OCI-LY1 (cell line): Measurements from ENCODE around the gene TMEM119.

Source experiments
- H2AFZ ChIP-seq: fragments of 200-600 bp; sonication (generic), shearing (Covaris generic); 2 replicates; pipeline ENCODE4 v1.6.0; 2014; ENCODE audit warnings: antibody characterized with exemption, mild to moderate bottlenecking, low read length
- H3F3A ChIP-seq: fragments of 200-600 bp; sonication (generic), shearing (Covaris generic); 2 replicates; pipeline ENCODE4 v1.6.0; 2014; ENCODE audit warnings: mild to moderate bottlenecking, antibody characterized with exemption, low read length, moderate library complexity; ENCODE audit not compliant: insufficient read depth
- H3K27ac ChIP-seq: fragments of 200-600 bp; sonication (generic); 2 replicates; pipeline ENCODE4 v1.5.1; 2014; ENCODE audit warnings: low read length, mixed run types, mild to moderate bottlenecking, low read depth; ENCODE audit not compliant: poor library complexity, severe bottlenecking
- H3K27me3 ChIP-seq: fragments of 200-600 bp; sonication (generic); 2 replicates; pipeline ENCODE4 v1.6.0; 2014; ENCODE audit warnings: antibody characterized with exemption, mild to moderate bottlenecking, low read length, moderate library complexity; ENCODE audit not compliant: insufficient read depth
- H3K36me3 ChIP-seq: fragments of 200-600 bp; sonication (generic); 2 replicates; pipeline ENCODE4 v1.6.1; 2014; ENCODE audit warnings: mild to moderate bottlenecking, antibody characterized with exemption, low read length, moderate library complexity, mixed read lengths; ENCODE audit not compliant: insufficient read depth
- H3K4me1 ChIP-seq: fragments of 200-600 bp; sonication (generic); 2 replicates; pipeline ENCODE4 v1.5.1; 2014; ENCODE audit warnings: mild to moderate bottlenecking, low read length, moderate library complexity; ENCODE audit not compliant: insufficient read depth, severe bottlenecking
- H3K4me2 ChIP-seq: fragments of 200-600 bp; sonication (generic), shearing (Covaris generic); 2 replicates; pipeline ENCODE4 v1.6.1; 2014; ENCODE audit warnings: low read length
- H3K4me3 ChIP-seq: fragments of 200-600 bp; sonication (generic); 2 replicates; pipeline ENCODE4 v1.5.1; 2014; ENCODE audit warnings: low read length, low read depth, mild to moderate bottlenecking, mixed read lengths; ENCODE audit not compliant: poor library complexity, severe bottlenecking
- H3K79me2 ChIP-seq: fragments of 200-600 bp; shearing (Covaris generic); 2 replicates; pipeline ENCODE4 v1.6.1; 2016; ENCODE audit warnings: mixed run types, low read length, mixed read lengths; ENCODE audit not compliant: insufficient read depth
- H3K9ac ChIP-seq: fragments of 200-600 bp; sonication (generic), shearing (Covaris generic); 2 replicates; pipeline ENCODE4 v1.6.1; 2014; ENCODE audit warnings: mild to moderate bottlenecking, low read length, mixed read lengths
- H3K9me2 ChIP-seq: fragments of 200-600 bp; sonication (generic), shearing (Covaris generic); 2 replicates; pipeline ENCODE4 v1.6.1; 2014; ENCODE audit warnings: low read depth, mild to moderate bottlenecking, low read length, mixed read lengths
- H3K9me3 ChIP-seq: fragments of 200-600 bp; shearing (Covaris generic); 2 replicates; pipeline ENCODE4 v1.6.1; 2014; ENCODE audit warnings: low read length, mixed read lengths
- H4K20me1 ChIP-seq: fragments of 200-600 bp; sonication (generic), shearing (Covaris generic); 2 replicates; pipeline ENCODE4 v1.6.0; 2016; ENCODE audit warnings: mild to moderate bottlenecking, low read length; ENCODE audit not compliant: insufficient read depth
- EZH2 ChIP-seq: fragments of 200-600 bp; sonication (generic), shearing (Covaris generic); IDR thresholded peaks from 2 replicates; pipeline ENCODE4 v1.8.0; 2017; ENCODE audit warnings: borderline replicate concordance, mixed run types, mild to moderate bottlenecking, antibody characterized with exemption, low read length, moderate library complexity, mixed read lengths
- TF ChIP-seq, protein P1 (sequence below): fragments of 200-600 bp; sonication (generic), shearing (Covaris generic); IDR thresholded peaks from 2 replicates; pipeline ENCODE4 v1.5.1; 2017; ENCODE audit warnings: mild to moderate bottlenecking, antibody characterized with exemption, low read length, moderate library complexity, mixed read lengths

Gene TMEM119

DNA sequence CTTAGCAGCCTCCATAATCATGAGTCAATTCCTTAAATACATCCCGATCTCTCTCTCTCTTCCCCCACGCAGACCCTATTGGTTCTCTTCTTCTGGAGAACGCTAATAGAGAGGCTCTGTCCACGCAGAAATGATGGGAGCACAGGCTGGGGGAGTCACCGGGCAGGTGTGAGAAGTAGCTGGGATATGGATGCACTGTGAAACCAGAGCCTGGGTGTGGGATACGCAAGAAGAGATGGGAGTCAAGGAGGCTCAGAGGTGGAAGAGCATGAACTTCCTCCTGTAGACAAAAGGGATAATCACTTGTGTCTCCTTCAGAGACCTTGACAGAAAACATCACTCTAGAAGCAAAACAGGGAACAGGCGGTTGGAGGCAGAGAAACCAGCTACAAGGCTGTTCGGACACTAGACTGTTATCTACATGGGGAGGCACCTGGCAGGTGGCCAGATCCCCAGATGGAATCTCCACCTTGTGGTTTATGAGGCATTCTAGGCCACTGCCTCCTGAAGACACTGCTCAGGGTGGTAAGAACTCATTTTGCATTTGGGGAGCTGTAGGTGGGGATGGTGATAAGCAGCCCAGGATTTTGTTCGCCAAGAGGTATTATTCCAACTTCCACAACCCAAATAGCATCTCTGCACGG is 43.0 kb upstream of the TMEM119 start:
- H3K4me1 ChIP-seq = peaks cover 68% of the 10 kb centered on the region
- TF ChIP-seq, protein P1, sequence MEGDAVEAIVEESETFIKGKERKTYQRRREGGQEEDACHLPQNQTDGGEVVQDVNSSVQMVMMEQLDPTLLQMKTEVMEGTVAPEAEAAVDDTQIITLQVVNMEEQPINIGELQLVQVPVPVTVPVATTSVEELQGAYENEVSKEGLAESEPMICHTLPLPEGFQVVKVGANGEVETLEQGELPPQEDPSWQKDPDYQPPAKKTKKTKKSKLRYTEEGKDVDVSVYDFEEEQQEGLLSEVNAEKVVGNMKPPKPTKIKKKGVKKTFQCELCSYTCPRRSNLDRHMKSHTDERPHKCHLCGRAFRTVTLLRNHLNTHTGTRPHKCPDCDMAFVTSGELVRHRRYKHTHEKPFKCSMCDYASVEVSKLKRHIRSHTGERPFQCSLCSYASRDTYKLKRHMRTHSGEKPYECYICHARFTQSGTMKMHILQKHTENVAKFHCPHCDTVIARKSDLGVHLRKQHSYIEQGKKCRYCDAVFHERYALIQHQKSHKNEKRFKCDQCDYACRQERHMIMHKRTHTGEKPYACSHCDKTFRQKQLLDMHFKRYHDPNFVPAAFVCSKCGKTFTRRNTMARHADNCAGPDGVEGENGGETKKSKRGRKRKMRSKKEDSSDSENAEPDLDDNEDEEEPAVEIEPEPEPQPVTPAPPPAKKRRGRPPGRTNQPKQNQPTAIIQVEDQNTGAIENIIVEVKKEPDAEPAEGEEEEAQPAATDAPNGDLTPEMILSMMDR = no peak
- no peak for TF ChIP-seq EZH2

DNA sequence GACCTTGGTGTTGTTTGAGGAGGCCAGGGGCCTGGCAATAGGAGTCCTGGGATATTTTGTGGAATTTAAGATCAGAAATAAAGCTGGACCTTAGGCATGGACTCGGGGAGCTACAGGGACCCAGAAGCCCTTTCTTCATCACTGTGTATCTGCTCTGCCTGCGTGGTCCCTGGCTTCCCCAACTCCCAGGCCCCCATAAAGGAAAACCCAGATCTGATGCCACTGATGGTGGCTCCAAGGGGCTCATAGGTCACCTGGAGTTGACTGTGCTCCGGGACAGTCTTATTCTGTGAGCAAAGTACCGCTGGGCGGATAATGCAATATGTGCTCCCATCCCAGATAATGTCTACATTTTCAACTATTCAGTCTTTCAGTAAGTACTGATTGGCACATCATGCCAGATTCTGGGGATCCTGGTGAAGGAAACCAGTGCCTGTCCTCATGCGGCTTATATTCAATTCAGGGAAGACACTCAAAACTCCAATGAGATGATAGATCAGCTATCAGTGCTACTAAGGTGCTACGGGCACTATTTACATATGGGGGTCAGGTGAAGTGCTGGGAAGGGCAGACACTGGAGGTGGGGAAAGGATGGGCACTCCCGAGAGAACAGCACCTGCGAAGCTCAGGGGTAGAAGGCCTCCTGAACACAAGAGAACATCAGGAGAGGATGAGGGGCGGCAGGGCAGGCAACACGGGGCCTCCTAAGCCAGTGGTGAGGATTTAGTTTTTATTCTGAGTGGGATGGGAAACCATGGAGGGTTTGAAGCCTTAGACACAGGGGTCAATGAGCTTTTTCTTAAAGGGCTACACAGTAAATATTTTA is 41.3 kb upstream of the TMEM119 start:
- H3K4me2 ChIP-seq = peak overlapping the region; percentile 93
- no peaks in the 10 kb centered on the region for H3K9me3 ChIP-seq
- H3F3A ChIP-seq = 0 out of 2 replicates have a peak, but pooled peaks cover 3% of the 10 kb centered on the region
- no peaks in the 10 kb centered on the region for H4K20me1 ChIP-seq
- peak overlapping the region; percentile 100 for H3K27ac ChIP-seq
- H3K9ac ChIP-seq = peak overlapping the region; percentile 95; the same call in 1 of the 2 replicates
- H2AFZ ChIP-seq = no peak overlapping the region
- H3K4me1 ChIP-seq = peaks cover 84% of the 10 kb centered on the region
- H3K9me2 ChIP-seq = no peaks in the 10 kb centered on the region
- H3K79me2 ChIP-seq = no peaks in the 10 kb centered on the region
- TF ChIP-seq, protein P1 = no peak
- TF ChIP-seq EZH2 = no peak
- H3K36me3 ChIP-seq = peaks cover 7% of the 10 kb centered on the region; the same call in 1 of the 2 replicates
- H3K4me3 ChIP-seq = peak overlapping the region; percentile 86
- H3K27me3 ChIP-seq = no peaks in the 10 kb centered on the region

More for the DNA sequence above, 43.0 kb upstream of the TMEM119 start:
- peak overlapping the region; percentile 43; the same call in 1 of the 2 replicates for H3K9ac ChIP-seq
- peak overlapping the region; percentile 41 for H3K4me2 ChIP-seq
- H3K27me3 ChIP-seq = no peaks in the 10 kb centered on the region
- no peaks in the 10 kb centered on the region for H3K79me2 ChIP-seq
- H3K9me2 ChIP-seq = no peaks in the 10 kb centered on the region
- no peaks in the 10 kb centered on the region for H4K20me1 ChIP-seq
- peak overlapping the region; percentile 16 for H3K4me3 ChIP-seq
- H2AFZ ChIP-seq = no peak overlapping the region
- no peaks in the 10 kb centered on the region for H3K9me3 ChIP-seq
- peaks cover 13% of the 10 kb centered on the region; the same call in 1 of the 2 replicates for H3K36me3 ChIP-seq
- no peaks in the 10 kb centered on the region for H3F3A ChIP-seq
- peak overlapping the region; percentile 100 for H3K27ac ChIP-seq

DNA sequence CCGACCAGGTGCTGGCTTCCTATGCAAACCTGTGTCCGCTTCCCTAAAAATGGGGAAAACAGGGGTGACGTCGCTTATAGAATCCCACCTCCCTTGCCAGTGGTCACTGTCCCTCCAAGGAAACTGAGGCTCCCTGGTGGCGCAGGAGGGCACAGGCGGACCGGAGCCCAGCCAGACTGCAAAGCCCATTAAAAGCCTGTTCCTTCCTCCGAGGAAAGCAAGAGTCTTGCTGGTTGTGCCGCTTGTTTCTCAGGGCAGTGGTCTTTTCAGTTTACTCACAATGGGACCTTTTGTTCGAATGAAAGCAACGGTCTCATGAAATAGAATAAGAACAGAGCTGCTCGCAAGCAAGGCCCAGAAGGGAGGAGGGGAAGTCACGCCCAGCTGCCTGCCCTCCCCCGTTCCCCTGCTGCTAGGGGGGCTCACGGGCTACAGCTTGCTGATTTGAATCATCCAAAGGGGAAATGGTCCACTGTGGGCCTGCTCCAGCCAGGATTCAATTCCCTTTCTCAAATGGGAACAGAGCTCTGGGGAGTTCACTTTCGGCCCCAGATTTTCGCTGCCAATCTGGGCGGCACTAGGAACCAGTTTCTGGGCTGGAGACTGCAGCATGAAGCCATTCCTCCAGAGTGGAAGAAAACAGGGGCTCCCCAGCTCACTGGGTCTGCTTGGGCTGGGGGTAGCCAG is 40.4 kb upstream of the TMEM119 start:
- H3F3A ChIP-seq = peaks cover 8% of the 10 kb centered on the region; the same call in 1 of the 2 replicates
- no peak overlapping the region for H2AFZ ChIP-seq
- peaks cover 7% of the 10 kb centered on the region; the same call in 1 of the 2 replicates for H3K36me3 ChIP-seq
- H3K4me3 ChIP-seq = peak overlapping the region; percentile 86
- H3K9me2 ChIP-seq = no peaks in the 10 kb centered on the region
- no peaks in the 10 kb centered on the region for H3K9me3 ChIP-seq
- no peaks in the 10 kb centered on the region for H3K27me3 ChIP-seq
- peak overlapping the region; percentile 100 for H3K27ac ChIP-seq
- no peaks in the 10 kb centered on the region for H4K20me1 ChIP-seq
- H3K79me2 ChIP-seq = no peaks in the 10 kb centered on the region
- peaks cover 94% of the 10 kb centered on the region for H3K4me1 ChIP-seq
- TF ChIP-seq, protein P1 = no peak
- no peak for TF ChIP-seq EZH2
- H3K4me2 ChIP-seq = peak overlapping the region; percentile 93
- H3K9ac ChIP-seq = peak overlapping the region; percentile 95
